Measurements from ENCODE around the gene SLC38A2.

SLC38A2 gene

GRCh38 chr12:46372544-46373300 is at the start of gene SLC38A2 (continued):
- TF ChIP-seq ZNF138 (tag by site-specific recombination; IDR thresholded peaks at IDR 0.05; ENCODE audit: borderline replicate concordance) (no peak), ZNF792 (tag by site-specific recombination; IDR thresholded peaks at IDR 0.05) (no peak), ZBTB7A (tag by site-specific recombination; IDR thresholded peaks at IDR 0.05; ENCODE audit: low read depth) (no peak), ZNF114 (tag by site-specific recombination; IDR thresholded peaks at IDR 0.05) (no peak), ZNF354C (tag by site-specific recombination; IDR thresholded peaks at IDR 0.05; ENCODE audit: borderline replicate concordance, low read depth) (no peak), YY2 (tag by site-specific recombination; IDR thresholded peaks at IDR 0.05) (no peak), ZNF529 (tag by site-specific recombination; IDR thresholded peaks at IDR 0.05; ENCODE audit: insufficient replicate concordance) (no peak), ZNF280D (tag by site-specific recombination; IDR thresholded peaks at IDR 0.05) (peak; percentile 47; the same call in 1 of the 2 replicates), ZNF266 (tag by site-specific recombination; IDR thresholded peaks at IDR 0.05; ENCODE audit: low read depth) (no peak), SP3 (tag by site-specific recombination; IDR thresholded peaks at IDR 0.05) (peak; percentile 87), ZNF423 (tag by site-specific recombination; IDR thresholded peaks at IDR 0.05) (peak; percentile 93), ZNF341 (tag by site-specific recombination; IDR thresholded peaks at IDR 0.05; ENCODE audit: low read depth) (peak; percentile 78), HOXD13 (CRISPR knock-in tag; IDR thresholded peaks at IDR 0.05; ENCODE audit: borderline replicate concordance) (no peak; the same call in none of the 2 replicates), ZNF23 (tag by site-specific recombination; IDR thresholded peaks at IDR 0.05; ENCODE audit: borderline replicate concordance) (no peak), ZNF580 (tag by site-specific recombination; IDR thresholded peaks at IDR 0.05) (peak; percentile 56; the same call in 1 of the 2 replicates), ZNF785 (tag by site-specific recombination; IDR thresholded peaks at IDR 0.05) (no peak), ZNF514 (tag by site-specific recombination; IDR thresholded peaks at IDR 0.05) (no peak), ZSCAN4 (tag by site-specific recombination; IDR thresholded peaks at IDR 0.05) (0 out of 2 replicates have a peak, but pooled peaks have one; percentile 9), MZF1 (tag by site-specific recombination; IDR thresholded peaks at IDR 0.05; ENCODE audit: borderline replicate concordance) (no peak), ZBTB48 (tag by site-specific recombination; IDR thresholded peaks at IDR 0.05) (no peak), ZBTB11 (tag by site-specific recombination; conservative IDR thresholded peaks at IDR 0.05; ENCODE audit: low read depth) (peak; percentile 35), ZNF677 (tag by site-specific recombination; IDR thresholded peaks at IDR 0.05) (no peak), ZNF239 (tag by site-specific recombination; IDR thresholded peaks at IDR 0.05) (0 out of 2 replicates have a peak, but pooled peaks have one; percentile 51), REST (tag by site-specific recombination; IDR thresholded peaks at IDR 0.05) (no peak), BCL6B (tag by site-specific recombination; IDR thresholded peaks at IDR 0.05) (no peak), ZNF366 (tag by site-specific recombination; conservative IDR thresholded peaks at IDR 0.05) (no peak), ZNF302 (tag by site-specific recombination; IDR thresholded peaks at IDR 0.05; ENCODE audit: low read depth) (no peak)
